Activated gamma-delta T cell treated with anti-CD3 and anti-CD28 coated beads, Interleukin-2, amount 50 U/mL, for 16 hours (primary cell): ENCODE data around the gene NTRK2.

Experiments
- DNase-seq: peaks from one replicate; pipeline ENCODE4 v3.0.0-alpha.2; 2020; ENCODE audit warnings: low read depth

NTRK2 gene

GRCh38 chr9:84818791-84819190 lies 149.3 kb downstream of the NTRK2 start:
- no peak for DNase-seq

GRCh38 chr9:84819491-84819991 lies 150.0 kb downstream of the NTRK2 start:
- no peak for DNase-seq

GRCh38 chr9:84821431-84821830 lies 151.9 kb downstream of the NTRK2 start:
- no peak for DNase-seq

GRCh38 chr9:84822589-84823233 lies 153.2 kb downstream of the NTRK2 start:
- DNase-seq, result no peak

- no peak for DNase-seq
These were observed 154.1 kb downstream of the NTRK2 start for GRCh38 chr9:84823421-84824271.

- DNase-seq, result no peak
These were observed 157.8 kb downstream of the NTRK2 start for GRCh38 chr9:84827216-84827765.

GRCh38 chr9:84828046-84828445 lies 158.5 kb downstream of the NTRK2 start:
- DNase-seq, result no peak

GRCh38 chr9:84829471-84829870 lies 159.9 kb downstream of the NTRK2 start:
- no peak for DNase-seq

DNA sequence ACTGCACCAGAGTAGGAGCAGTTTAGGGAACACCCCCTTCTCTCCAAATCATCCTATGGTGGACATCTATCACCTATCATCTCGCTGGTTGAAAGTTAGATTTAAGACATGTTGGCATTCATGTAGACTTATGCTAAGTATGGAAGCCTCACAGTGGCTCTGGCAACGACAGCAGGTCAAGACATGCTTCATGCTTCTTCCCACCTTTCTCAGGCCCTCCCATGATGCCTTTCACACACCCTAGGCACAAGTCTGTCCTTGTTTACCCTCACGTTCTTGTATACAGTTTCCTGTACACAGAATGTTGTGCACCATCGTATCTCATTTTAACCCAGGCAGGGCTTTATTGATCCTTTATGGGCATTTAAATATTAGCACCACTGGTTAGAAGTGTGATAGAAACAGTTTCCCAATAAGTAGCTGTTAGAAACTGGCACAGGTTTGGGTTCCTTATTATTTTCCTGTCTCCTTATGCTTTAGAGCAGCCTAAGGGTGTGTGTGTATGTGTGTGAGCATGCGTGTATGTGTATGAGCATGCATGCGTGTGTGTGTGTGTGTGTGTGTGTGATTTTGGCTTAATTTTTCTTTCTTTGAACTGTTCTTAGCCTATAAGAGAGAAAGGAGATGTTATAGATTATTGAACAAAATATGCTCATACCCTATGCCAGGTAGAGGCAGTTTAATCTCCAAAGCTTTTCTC lies 160.6 kb downstream of the NTRK2 start:
- no peak for DNase-seq

- DNase-seq, result no peak
These were observed 161.8 kb downstream of the NTRK2 start for GRCh38 chr9:84831377-84831776.

- DNase-seq, result no peak
These were observed 162.9 kb downstream of the NTRK2 start for GRCh38 chr9:84832453-84832852.

DNA sequence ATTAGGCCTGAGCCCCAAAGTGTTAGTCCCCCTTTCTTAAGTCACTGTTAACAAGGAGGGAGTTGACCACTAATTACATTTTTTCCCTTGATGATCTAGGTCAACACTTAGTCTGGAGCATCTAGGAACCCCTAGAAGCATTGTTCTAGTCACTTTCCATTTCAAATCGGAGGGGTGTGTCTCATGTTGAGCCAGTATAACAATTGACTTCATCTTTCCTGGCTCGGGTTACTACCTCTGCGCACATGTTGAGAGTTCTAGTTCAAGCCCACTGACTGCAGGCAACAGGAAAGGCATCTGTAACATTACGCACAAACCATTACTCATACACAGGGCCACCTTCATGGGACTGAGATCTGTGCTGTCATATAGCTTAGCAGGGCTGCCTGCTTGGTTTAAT lies 164.9 kb downstream of the NTRK2 start:
- DNase-seq, result no peak

GRCh38 chr9:84835745-84836144 lies 166.2 kb downstream of the NTRK2 start:
- no peak for DNase-seq

DNA sequence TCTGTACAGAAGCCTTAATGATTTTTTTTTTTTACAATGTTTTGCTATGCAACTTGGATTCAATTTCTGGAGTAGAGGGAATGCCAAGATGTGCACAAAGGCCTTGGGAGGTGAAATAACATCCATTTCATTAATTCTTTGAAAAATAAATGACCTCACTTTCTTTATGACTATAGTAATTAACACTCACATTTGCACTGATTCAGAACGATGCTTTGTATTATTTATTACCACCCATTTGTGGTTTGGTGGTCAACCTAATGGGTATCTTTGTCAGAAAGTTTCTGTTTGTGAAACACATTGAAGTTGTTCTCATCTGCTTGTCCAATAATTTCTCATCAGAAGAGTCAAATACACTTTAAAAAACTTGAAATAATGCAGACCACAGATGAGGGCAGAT lies 169.3 kb downstream of the NTRK2 start:
- DNase-seq, result no peak

DNA sequence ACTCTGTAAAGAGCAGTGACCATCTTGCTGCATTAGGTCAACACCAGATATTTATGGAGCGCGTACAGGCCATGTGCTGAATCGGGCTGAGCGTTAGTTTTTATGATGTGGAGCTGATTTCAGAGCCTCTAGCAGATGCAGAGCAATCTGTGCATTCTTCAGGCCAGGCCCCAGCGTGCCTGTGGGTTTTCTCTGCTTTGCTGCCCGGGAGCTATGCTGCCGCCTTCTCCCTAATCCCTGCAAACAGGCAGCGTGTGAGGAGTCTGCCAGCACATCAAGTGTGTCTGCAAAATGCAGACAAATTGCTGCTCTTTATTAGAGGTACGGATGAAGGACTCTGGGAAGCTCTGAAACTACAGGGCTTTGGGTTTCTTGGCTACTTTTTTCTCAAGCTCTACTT lies 170.0 kb downstream of the NTRK2 start:
- no peak for DNase-seq

DNA sequence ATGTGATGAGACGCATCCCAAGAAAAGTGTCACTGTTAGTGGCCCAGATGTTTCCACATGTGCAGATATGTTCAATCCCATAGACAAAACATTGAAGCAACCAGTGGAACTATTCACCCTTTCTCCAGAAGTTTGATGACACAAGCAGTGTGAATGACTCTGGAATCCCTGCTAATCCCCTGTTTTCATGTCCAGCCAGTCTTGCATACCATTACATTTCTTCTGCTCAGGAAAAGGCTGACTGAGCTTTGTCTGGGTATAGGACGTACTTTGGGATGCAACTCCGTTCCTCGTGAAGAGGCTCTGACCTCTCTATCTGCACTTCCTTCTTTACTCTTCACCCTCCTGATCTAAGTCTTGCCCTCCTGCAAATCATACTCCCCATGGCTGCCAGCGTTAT lies 172.4 kb downstream of the NTRK2 start:
- DNase-seq, result no peak

DNA sequence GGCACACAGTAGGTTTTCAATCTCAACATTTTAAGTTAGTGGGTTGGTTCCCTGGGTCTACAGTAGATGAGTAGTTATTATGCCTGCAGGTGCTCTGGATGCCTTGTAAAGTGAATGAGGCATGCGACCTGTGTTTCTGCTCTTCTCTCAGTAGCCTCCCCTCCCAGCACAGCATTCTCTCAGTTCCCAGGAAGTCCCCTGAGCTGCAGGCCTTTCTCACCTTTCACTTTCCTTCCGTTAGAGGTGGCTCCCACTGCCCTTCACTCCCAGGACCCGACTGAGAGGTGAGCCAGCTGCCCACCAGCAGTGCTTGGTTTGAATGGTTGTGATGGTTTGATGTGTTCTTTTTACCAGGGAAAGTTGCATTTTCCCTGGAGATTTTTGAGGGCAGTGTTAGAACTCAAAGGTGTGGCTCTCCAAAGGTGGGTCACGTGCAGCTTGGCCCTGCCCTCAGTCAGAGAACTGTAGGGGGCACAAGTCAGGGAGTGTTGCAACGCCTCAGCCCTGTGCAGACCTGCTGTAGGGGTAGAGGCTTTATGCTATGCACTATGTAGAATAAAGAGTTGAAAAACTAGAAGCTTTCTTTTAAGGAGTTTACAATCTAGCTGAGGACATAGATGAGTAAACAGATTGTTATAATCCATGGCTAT lies 173.8 kb downstream of the NTRK2 start:
- no peak for DNase-seq

- no peak for DNase-seq
These were observed 176.7 kb downstream of the NTRK2 start for GRCh38 chr9:84845956-84846900.

DNA sequence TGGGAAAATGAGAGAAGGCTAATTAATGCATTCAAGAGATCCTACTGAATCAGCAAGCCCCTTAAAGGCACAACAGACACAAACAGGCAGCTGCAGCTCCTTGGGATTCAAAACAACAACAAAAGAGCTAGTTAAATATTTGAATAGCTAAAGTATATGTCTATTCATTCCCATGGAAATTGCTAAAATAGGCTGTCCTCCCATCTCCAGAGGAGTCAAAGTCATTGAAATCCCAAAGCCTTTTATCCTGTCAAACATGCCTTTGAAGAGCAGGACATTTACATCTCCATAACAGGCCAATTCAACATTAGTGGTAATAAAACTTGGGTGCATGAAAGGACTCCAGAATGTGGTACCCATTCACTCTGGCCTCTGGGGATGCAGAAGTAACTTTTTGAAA lies 177.4 kb downstream of the NTRK2 start:
- no peak for DNase-seq

DNA sequence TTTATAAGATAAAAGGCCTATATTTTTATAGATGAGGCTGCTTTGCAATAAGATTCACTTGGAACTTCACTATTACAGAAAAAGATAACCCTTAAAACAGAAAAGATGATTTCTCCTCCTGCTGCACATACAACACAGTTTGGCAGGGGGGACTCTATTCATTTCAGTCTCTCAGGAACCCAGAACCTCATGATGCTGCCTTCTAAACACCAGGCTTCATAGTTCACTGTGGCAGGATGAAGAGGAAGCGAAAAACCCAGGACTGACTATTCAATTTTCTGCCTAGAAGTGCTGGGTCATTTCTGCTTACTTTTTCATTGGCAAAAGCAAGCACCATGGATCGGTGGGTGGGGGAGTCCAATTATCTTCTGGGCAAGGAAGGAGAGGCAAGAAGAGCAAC lies 179.5 kb downstream of the NTRK2 start:
- DNase-seq, result no peak

DNA sequence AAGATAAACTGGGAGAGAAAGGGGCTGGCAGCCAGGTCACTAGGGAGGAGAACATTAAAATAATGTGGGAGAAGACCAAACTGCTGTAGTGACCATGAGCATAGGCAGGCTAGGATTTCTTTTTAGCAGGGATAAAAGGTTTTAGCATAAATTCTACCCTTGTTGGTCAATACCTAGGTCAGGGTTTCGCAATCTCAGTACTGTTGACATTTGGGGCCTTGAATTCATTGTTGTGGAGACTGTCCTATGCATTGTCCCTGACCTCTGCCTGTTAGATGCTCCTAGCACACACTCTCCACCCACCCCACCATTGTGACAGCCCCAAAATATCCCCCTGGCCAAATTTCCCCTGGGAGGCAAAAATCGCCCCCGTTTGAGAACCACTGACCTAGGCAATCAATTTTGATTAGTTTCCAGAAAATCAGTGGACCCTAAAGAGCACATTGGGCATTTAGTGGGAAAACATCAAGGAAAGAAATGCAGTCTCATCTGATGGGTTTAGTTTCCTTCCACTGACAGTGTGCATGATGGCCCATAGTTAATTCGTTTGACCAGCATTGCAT lies 181.4 kb downstream of the NTRK2 start:
- DNase-seq, result no peak
